HG03045 (cell line): ENCODE measurements around the gene CROCC2.

Experiments used
- ATAC-seq: cut with Tn5 transposase; IDR thresholded peaks from one replicate; pipeline ENCODE4 v1.9.1; 2021; ENCODE audit warnings: mild to moderate bottlenecking, moderate library complexity; ENCODE audit not compliant: unreplicated experiment

Gene CROCC2

GRCh38 chr2:240932724-240933047 is 26.6 kb downstream of the CROCC2 start:
- ATAC-seq = no peak

- no peak for ATAC-seq
Measured at GRCh38 chr2:240933048-240933965, 27.2 kb downstream of the CROCC2 start.

GRCh38 chr2:240933966-240934700 is 28.0 kb downstream of the CROCC2 start:
- ATAC-seq = no peak

- no peak for ATAC-seq
Measured at GRCh38 chr2:240934701-240935102, 28.6 kb downstream of the CROCC2 start.

- no peak for ATAC-seq
Measured at GRCh38 chr2:240935103-240935876, 29.2 kb downstream of the CROCC2 start.

- no peak for ATAC-seq
Measured at GRCh38 chr2:240936106-240936505, 30.0 kb downstream of the CROCC2 start.

GRCh38 chr2:240946046-240946445 is 39.9 kb downstream of the CROCC2 start:
- ATAC-seq = no peak

GRCh38 chr2:240946654-240947053 is 40.5 kb downstream of the CROCC2 start:
- no peak for ATAC-seq

- no peak for ATAC-seq
Measured at GRCh38 chr2:240947176-240947575, 41.0 kb downstream of the CROCC2 start.

- ATAC-seq = no peak
Measured at GRCh38 chr2:240947607-240948006, 41.5 kb downstream of the CROCC2 start.

GRCh38 chr2:240948086-240948485 is 42.0 kb downstream of the CROCC2 start:
- no peak for ATAC-seq

GRCh38 chr2:240948905-240949790 is 43.0 kb downstream of the CROCC2 start:
- ATAC-seq = no peak

- ATAC-seq = no peak
Measured at GRCh38 chr2:240949791-240950705, 43.9 kb downstream of the CROCC2 start.

GRCh38 chr2:240951045-240951594 is 45.0 kb downstream of the CROCC2 start:
- no peak for ATAC-seq

GRCh38 chr2:240952496-240953246 is 46.5 kb downstream of the CROCC2 start:
- ATAC-seq = no peak

GRCh38 chr2:240953426-240954410 is 47.6 kb downstream of the CROCC2 start:
- no peak for ATAC-seq
